Trophoblast cell (in vitro differentiated cells and primary cell): ENCODE results near the gene MAN1C1.

Source experiments
- DNase-seq, 2 donors: peaks; one replicate each; pipeline ENCODE4 v3.0.0-alpha.2; 2016
- H2AFZ ChIP-seq: 2 replicates; pipeline ENCODE4 v1.6.1; 2013; ENCODE audit warnings: low read length, moderate library complexity, mild to moderate bottlenecking; ENCODE audit not compliant: insufficient read depth, poor library complexity
- H2AK5ac ChIP-seq: 2 replicates; pipeline ENCODE4 v1.6.1; 2013; ENCODE audit warnings: mild to moderate bottlenecking, low read length
- H2BK120ac ChIP-seq: 2 replicates; pipeline ENCODE4 v1.6.1; 2013; ENCODE audit warnings: low read length, mild to moderate bottlenecking, moderate library complexity; ENCODE audit not compliant: insufficient read depth, poor library complexity
- H2BK12ac ChIP-seq: 2 replicates; pipeline ENCODE4 v1.6.1; 2013; ENCODE audit warnings: mild to moderate bottlenecking, low read length, moderate library complexity
- H2BK5ac ChIP-seq: 2 replicates; pipeline ENCODE4 v1.6.1; 2013; ENCODE audit warnings: low read length, low read depth, moderate library complexity, mild to moderate bottlenecking; ENCODE audit not compliant: poor library complexity
- H3K14ac ChIP-seq: 2 replicates; pipeline ENCODE4 v1.6.1; 2013; ENCODE audit warnings: mild to moderate bottlenecking, low read length
- H3K18ac ChIP-seq: 2 replicates; pipeline ENCODE4 v1.6.1; 2013; ENCODE audit warnings: mild to moderate bottlenecking, low read length
- H3K23ac ChIP-seq: 2 replicates; pipeline ENCODE4 v1.6.1; 2013; ENCODE audit warnings: low read length
- H3K27ac ChIP-seq: 2 replicates; pipeline ENCODE4 v1.5.1; 2013; ENCODE audit warnings: low read depth, mild to moderate bottlenecking, inconsistent platforms, low read length, moderate library complexity
- H3K27me3 ChIP-seq: 2 replicates; pipeline ENCODE4 v1.6.1; 2013; ENCODE audit warnings: inconsistent platforms, mild to moderate bottlenecking, low read length, moderate library complexity; ENCODE audit not compliant: insufficient read depth
- H3K36me3 ChIP-seq, 2 experiments: 1 replicate in 1 of 2; 2 replicates in 1 of 2; pipeline ENCODE4 v1.6.1; 2013; ENCODE audit warnings: low read length in 2 of 2, mild to moderate bottlenecking in 2 of 2, moderate library complexity in 1 of 2; ENCODE audit not compliant: insufficient read depth in 2 of 2, control insufficient read depth in 1 of 2
- H3K4ac ChIP-seq: 2 replicates; pipeline ENCODE4 v1.6.1; 2013; ENCODE audit warnings: low read depth, mild to moderate bottlenecking, low read length, moderate library complexity
- H3K4me1 ChIP-seq, 2 experiments: 1 replicate in 1 of 2; 2 replicates in 1 of 2; pipeline ENCODE4 v1.6.1; 2013; ENCODE audit warnings: low read length in 2 of 2, mild to moderate bottlenecking in 2 of 2, moderate library complexity in 1 of 2; ENCODE audit not compliant: insufficient read depth in 2 of 2, control insufficient read depth in 1 of 2
- H3K4me2 ChIP-seq: 2 replicates; pipeline ENCODE4 v1.6.1; 2013; ENCODE audit warnings: inconsistent platforms, mild to moderate bottlenecking, low read length, moderate library complexity
- H3K4me3 ChIP-seq: 2 replicates; pipeline ENCODE4 v1.5.1; 2013; ENCODE audit warnings: mild to moderate bottlenecking, low read depth, low read length, inconsistent platforms
- H3K79me1 ChIP-seq: one replicate; pipeline ENCODE4 v1.6.1; 2013; ENCODE audit warnings: low read length
- H3K79me2 ChIP-seq: 2 replicates; pipeline ENCODE4 v1.6.1; 2013; ENCODE audit warnings: low read length, mild to moderate bottlenecking; ENCODE audit not compliant: control insufficient read depth, insufficient read depth, poor library complexity
- H3K9ac ChIP-seq: 2 replicates; pipeline ENCODE4 v1.6.1; 2013; ENCODE audit warnings: mild to moderate bottlenecking, low read length
- H3K9me3 ChIP-seq: 2 replicates; pipeline ENCODE4 v1.6.1; 2013; ENCODE audit warnings: low read depth, mild to moderate bottlenecking, control low read depth, inconsistent platforms, low read length; ENCODE audit not compliant: insufficient read depth
- H4K12ac ChIP-seq: 2 replicates; pipeline ENCODE4 v1.6.1; 2013; ENCODE audit warnings: low read depth, mild to moderate bottlenecking, low read length, moderate library complexity
- H4K8ac ChIP-seq: 2 replicates; pipeline ENCODE4 v1.6.1; 2013; ENCODE audit warnings: low read depth, mild to moderate bottlenecking, low read length, moderate library complexity
- H4K91ac ChIP-seq: one replicate; pipeline ENCODE4 v1.6.1; 2013; ENCODE audit warnings: low read depth, mild to moderate bottlenecking, low read length, moderate library complexity
- WGBS: extraction: QIAGEN DNeasy Blood & Tissue Kit; methylation state at CpG from one replicate; pipeline ENCODE4 v1.1.7; 2013; ENCODE audit warnings: missing lambda C conversion rate; ENCODE audit not compliant: insufficient read length, insufficient coverage; ENCODE audit errors: extremely low coverage; 5-methylcytosine and 5-hydroxymethylcytosine counted together

Gene MAN1C1

GRCh38 chr1:25703671-25704266, 87.2 kb downstream of the MAN1C1 start:
- no peaks in the 10 kb centered on the region for H3K79me1 ChIP-seq
- H3K36me3 ChIP-seq: no peaks in the 10 kb centered on the region
- H3K14ac ChIP-seq: no peak overlapping the region
- H3K79me2 ChIP-seq: no peaks in the 10 kb centered on the region
- no peak overlapping the region for H2BK12ac ChIP-seq
- H2AFZ ChIP-seq: no peak overlapping the region
- H4K91ac ChIP-seq: no peak overlapping the region
- no peak overlapping the region for H3K4me3 ChIP-seq
- no peak overlapping the region for H4K8ac ChIP-seq
- H3K18ac ChIP-seq: no peak overlapping the region
- H3K4ac ChIP-seq: no peak overlapping the region
- H2BK120ac ChIP-seq: no peak overlapping the region
- H3K23ac ChIP-seq: no peak overlapping the region
- no peaks in the 10 kb centered on the region for H3K9me3 ChIP-seq
- no peak overlapping the region for H4K12ac ChIP-seq
- H3K9ac ChIP-seq: no peak overlapping the region
- no peak for DNase-seq
- no peak overlapping the region for H3K27ac ChIP-seq
- H3K27me3 ChIP-seq: no peaks in the 10 kb centered on the region
- no peak overlapping the region for H3K4me2 ChIP-seq
- H3K4me1 ChIP-seq: peaks cover 13 to 19% of the 10 kb centered on the region in 2 experiments
- H2BK5ac ChIP-seq: no peak overlapping the region
- no peak overlapping the region for H2AK5ac ChIP-seq
- no CpG with 5 or more reads among the region's 6 CpGs for WGBS

GRCh38 chr1:25704267-25704691, 87.7 kb downstream of the MAN1C1 start:
- Histone ChIP-seq H3K27me3 (no peaks in the 10 kb centered on the region), H3K4ac (no peak overlapping the region), H3K9me3 (no peaks in the 10 kb centered on the region), H2AK5ac (peak overlapping the region; percentile 5), H3K27ac (no peak overlapping the region), H3K36me3 (no peaks in the 10 kb centered on the region), H3K23ac (no peak overlapping the region), H3K79me2 (no peaks in the 10 kb centered on the region), H2AFZ (no peak overlapping the region), H3K79me1 (no peaks in the 10 kb centered on the region), H3K4me3 (no peak overlapping the region), H4K91ac (no peak overlapping the region), H3K14ac (no peak overlapping the region), H3K4me1 (peaks cover 16 to 24% of the 10 kb centered on the region in 2 experiments), H3K18ac (no peak overlapping the region), H3K4me2 (no peak overlapping the region), H2BK120ac (no peak overlapping the region), H2BK5ac (no peak overlapping the region), H4K8ac (no peak overlapping the region), H4K12ac (no peak overlapping the region), H2BK12ac (no peak overlapping the region), H3K9ac (no peak overlapping the region)
- DNase-seq: no peak
- WGBS: no CpG with 5 or more reads among the region's 7 CpGs

- Histone ChIP-seq H3K36me3 (no peaks in the 10 kb centered on the region), H3K27ac (no peak overlapping the region), H2AFZ (no peak overlapping the region), H3K18ac (no peak overlapping the region), H2BK5ac (no peak overlapping the region), H3K4me2 (no peak overlapping the region), H2AK5ac (no peak overlapping the region), H3K79me1 (no peaks in the 10 kb centered on the region), H3K4me3 (no peak overlapping the region), H2BK120ac (no peak overlapping the region), H2BK12ac (no peak overlapping the region), H3K14ac (no peak overlapping the region), H4K8ac (no peak overlapping the region), H3K23ac (no peak overlapping the region), H3K9ac (no peak overlapping the region), H4K12ac (no peak overlapping the region), H3K79me2 (no peaks in the 10 kb centered on the region), H3K27me3 (no peaks in the 10 kb centered on the region), H4K91ac (no peak overlapping the region), H3K9me3 (no peaks in the 10 kb centered on the region), H3K4ac (no peak overlapping the region), H3K4me1 (peaks cover 13 to 26% of the 10 kb centered on the region in 2 experiments)
- no peak for DNase-seq
- no CpG with 5 or more reads among the region's 2 CpGs for WGBS
Measured at GRCh38 chr1:25705699-25706098, 89.1 kb downstream of the MAN1C1 start.

DNA sequence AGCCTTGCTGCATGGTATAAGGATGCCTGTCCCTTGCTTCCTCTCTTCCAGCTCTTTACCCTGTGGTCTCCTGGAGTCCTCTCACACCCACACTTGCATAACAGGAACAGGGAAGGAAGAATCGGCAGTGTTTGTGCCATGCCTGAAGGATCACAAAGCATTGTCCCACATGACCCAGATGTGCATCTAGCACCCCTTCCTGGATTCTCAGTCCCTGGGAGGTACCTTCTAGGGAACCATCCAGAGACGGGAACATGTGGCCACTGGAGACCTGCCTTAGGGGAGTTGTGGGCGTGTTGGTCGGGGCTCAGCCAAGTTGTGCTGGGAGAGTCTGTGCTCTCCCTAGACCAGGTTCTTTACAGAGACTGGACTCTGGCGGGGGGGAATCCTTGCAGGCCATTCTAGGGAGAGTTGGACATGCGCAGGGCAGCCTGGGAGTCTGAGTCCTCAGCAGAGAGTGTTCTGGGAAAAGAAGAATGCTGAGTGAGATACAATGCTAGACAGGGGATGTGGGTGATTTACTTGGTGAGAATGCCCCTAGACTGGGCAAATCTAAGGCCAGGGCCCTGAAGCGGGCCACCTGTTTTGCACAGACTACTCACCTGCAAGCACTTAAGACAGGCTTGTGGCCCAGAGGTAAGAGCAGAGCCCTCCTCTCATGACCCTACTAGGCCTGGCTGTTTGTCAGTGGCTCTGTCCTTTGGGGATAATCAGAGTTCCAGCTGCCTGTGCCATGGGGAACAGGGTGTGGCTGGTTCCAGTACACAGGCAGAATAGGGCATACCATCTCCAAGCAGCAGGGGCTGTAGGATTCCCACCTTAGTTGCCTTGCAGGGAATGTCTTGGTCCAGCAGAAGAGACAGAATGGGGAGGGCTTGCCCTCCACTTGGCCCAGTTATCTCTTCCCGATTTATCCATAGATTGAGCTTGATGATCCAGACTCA, 89.8 kb downstream of the MAN1C1 start:
- no CpG with 5 or more reads among the region's 8 CpGs for WGBS
- H2BK12ac ChIP-seq: no peak overlapping the region
- H4K8ac ChIP-seq: no peak overlapping the region
- DNase-seq: no peak
- no peak overlapping the region for H3K23ac ChIP-seq
- H2AK5ac ChIP-seq: no peak overlapping the region
- no peak overlapping the region for H3K18ac ChIP-seq
- H2AFZ ChIP-seq: no peak overlapping the region
- H3K36me3 ChIP-seq: no peaks in the 10 kb centered on the region
- no peak overlapping the region for H3K4me3 ChIP-seq
- H4K91ac ChIP-seq: no peak overlapping the region
- no peaks in the 10 kb centered on the region for H3K9me3 ChIP-seq
- H3K79me1 ChIP-seq: no peaks in the 10 kb centered on the region
- no peak overlapping the region for H3K4me2 ChIP-seq
- H2BK120ac ChIP-seq: no peak overlapping the region
- H2BK5ac ChIP-seq: no peak overlapping the region
- no peaks in the 10 kb centered on the region for H3K79me2 ChIP-seq
- peaks cover 13 to 26% of the 10 kb centered on the region in 2 experiments for H3K4me1 ChIP-seq
- H3K14ac ChIP-seq: no peak overlapping the region
- no peak overlapping the region for H3K4ac ChIP-seq
- no peaks in the 10 kb centered on the region for H3K27me3 ChIP-seq
- no peak overlapping the region for H4K12ac ChIP-seq
- no peak overlapping the region for H3K27ac ChIP-seq
- H3K9ac ChIP-seq: no peak overlapping the region
